Natural killer cell (primary cell): ENCODE results near the gene CCN5. TPM values are rescaled to one million over a fixed set of nuclear protein-coding genes. Genes with fewer than 3 reads are reported as not detected.

Source experiments
- ATAC-seq, 3 donors: fragments of 150-1000 bp in 2 of 3; fragments of 200-7000 bp in 1 of 3; cut with Tn5 transposase; 1 replicate in 1 of 3; 2 replicates in 2 of 3; pipeline ENCODE4 v1.10.0; 2021; ENCODE audit warnings: mild to moderate bottlenecking in 2 of 3, moderate library complexity in 2 of 3
- DNase-seq, 2 donors: peaks; one replicate each; pipeline versions ENCODE4 v3.0.0 to v3.0.0-alpha.2; 2013 to 2021; ENCODE audit warnings: mixed read lengths in 1 of 2
- H3K27ac ChIP-seq: one replicate; pipeline ENCODE4 v1.5.1; 2013; ENCODE audit warnings: mild to moderate bottlenecking, low read length
- H3K27me3 ChIP-seq: one replicate; pipeline ENCODE4 v1.6.1; 2013; ENCODE audit warnings: low read length; ENCODE audit not compliant: control insufficient read depth, insufficient read depth
- H3K36me3 ChIP-seq: one replicate; pipeline ENCODE4 v1.6.1; 2013; ENCODE audit warnings: low read length; ENCODE audit not compliant: control insufficient read depth, insufficient read depth
- H3K4me1 ChIP-seq: one replicate; pipeline ENCODE4 v1.6.1; 2013; ENCODE audit warnings: low read length; ENCODE audit not compliant: control insufficient read depth, insufficient read depth
- H3K4me3 ChIP-seq: one replicate; pipeline ENCODE4 v1.5.1; 2013; ENCODE audit warnings: low read length
- H3K9me3 ChIP-seq: one replicate; pipeline ENCODE4 v1.6.1; 2013; ENCODE audit warnings: low read length; ENCODE audit not compliant: control insufficient read depth, insufficient read depth
- H3K27ac Mint-ChIP-seq, 2 donors: one replicate each; pipeline ENCODE4 v1.8.0; 2022; ENCODE audit warnings: mild to moderate bottlenecking in 2 of 2, mixed read lengths in 2 of 2, moderate library complexity in 1 of 2
- H3K27me3 Mint-ChIP-seq, 2 donors: one replicate each; pipeline ENCODE4 v1.8.0; 2022; ENCODE audit warnings: low read depth in 2 of 2, mixed read lengths in 2 of 2
- H3K36me3 Mint-ChIP-seq: one replicate; pipeline ENCODE4 v1.8.0; 2022; ENCODE audit warnings: mixed read lengths
- H3K4me1 Mint-ChIP-seq, 2 donors: one replicate each; pipeline ENCODE4 v1.8.0; 2022; ENCODE audit warnings: mixed read lengths in 2 of 2
- H3K4me3 Mint-ChIP-seq: one replicate; pipeline ENCODE4 v1.8.0; 2022; ENCODE audit warnings: mild to moderate bottlenecking, moderate library complexity, mixed read lengths
- H3K9me3 Mint-ChIP-seq, 2 donors: one replicate each; pipeline ENCODE4 v1.8.0; 2022; ENCODE audit warnings: mixed read lengths in 2 of 2
- WGBS: methylation state at CpG from one replicate; pipeline ENCODE4 v1.1.7; 2013; ENCODE audit warnings: missing lambda C conversion rate; ENCODE audit not compliant: insufficient coverage; 5-methylcytosine and 5-hydroxymethylcytosine counted together
- intact Hi-C: fragments of 100-400 bp; cut with micrococcal nuclease; formaldehyde crosslinking; loops from one replicate; pipeline ENCODE4 v1.14.2; 2022
- total RNA-seq, 4 donors: library from RNA; stranded (reverse); fragments of 120-200 nt in 1 of 4; gene quantifications; one replicate each; pipeline versions ENCODE4 v1.2.3 to v1.2.4, GENCODE V29; 2013 to 2022
- TF ChIP-seq, protein P1 (sequence below): fragments of 200-600 bp; IDR thresholded peaks from one replicate; pipeline ENCODE4 v1.8.0; 2022; ENCODE audit warnings: antibody characterized with exemption

The CCN5 gene
- total RNA-seq, 3 donors from 2014 or later (not counting 1 experiment from before 2014, with no cell fraction given): not detected

DNA sequence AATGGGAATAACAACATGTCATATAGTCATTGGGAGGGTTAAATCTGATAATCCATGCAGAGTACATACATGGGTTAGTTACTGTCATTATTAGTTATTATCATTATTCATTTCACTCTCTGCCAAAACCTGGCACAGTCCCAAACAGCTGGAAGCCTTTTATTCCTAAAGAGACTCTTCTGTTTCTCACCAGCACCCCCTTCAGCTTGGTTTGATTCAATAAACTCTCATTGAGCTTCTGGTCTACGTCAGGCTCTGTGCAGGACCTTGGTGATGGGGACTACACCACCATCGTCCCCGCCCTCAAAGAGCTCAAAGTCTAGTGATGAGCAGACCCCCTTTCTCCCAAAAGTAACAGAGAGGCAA, 32.8 kb downstream of the CCN5 start:
- peaks cover 17% of the 10 kb centered on the region for H3K27me3 ChIP-seq

DNA sequence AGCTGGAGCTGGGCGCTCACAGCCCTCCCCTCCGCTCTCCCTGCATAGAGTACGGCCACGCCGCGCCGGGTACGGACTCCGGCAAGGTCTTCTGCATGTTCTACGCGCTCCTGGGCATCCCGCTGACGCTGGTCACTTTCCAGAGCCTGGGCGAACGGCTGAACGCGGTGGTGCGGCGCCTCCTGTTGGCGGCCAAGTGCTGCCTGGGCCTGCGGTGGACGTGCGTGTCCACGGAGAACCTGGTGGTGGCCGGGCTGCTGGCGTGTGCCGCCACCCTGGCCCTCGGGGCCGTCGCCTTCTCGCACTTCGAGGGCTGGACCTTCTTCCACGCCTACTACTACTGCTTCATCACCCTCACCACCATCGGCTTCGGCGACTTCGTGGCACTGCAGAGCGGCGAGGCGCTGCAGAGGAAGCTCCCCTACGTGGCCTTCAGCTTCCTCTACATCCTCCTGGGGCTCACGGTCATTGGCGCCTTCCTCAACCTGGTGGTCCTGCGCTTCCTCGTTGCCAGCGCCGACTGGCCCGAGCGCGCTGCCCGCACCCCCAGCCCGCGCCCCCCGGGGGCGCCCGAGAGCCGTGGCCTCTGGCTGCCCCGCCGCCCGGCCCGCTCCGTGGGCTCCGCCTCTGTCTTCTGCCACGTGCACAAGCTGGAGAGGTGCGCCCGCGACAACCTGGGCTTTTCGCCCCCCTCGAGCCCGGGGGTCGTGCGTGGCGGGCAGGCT, 35.1 kb downstream of the CCN5 start:
- ATAC-seq (peak in 1 of 3 donors; percentile 33), DNase-seq (no peak)
- Histone ChIP-seq H3K27me3 (peaks cover 17% of the 10 kb centered on the region), H3K27ac (no peak overlapping the region), H3K4me1 (peaks cover 6% of the 10 kb centered on the region), H3K9me3 (no peaks in the 10 kb centered on the region), H3K4me3 (no peak overlapping the region), H3K36me3 (no peaks in the 10 kb centered on the region)
- 65% methylated on average over 73 of the region's 73 CpGs for WGBS
- Mint-ChIP-seq H3K9me3 (no peaks in the 10 kb centered on the region), H3K27me3 (peaks cover 19 to 48% of the 10 kb centered on the region in 2 donors), H3K4me3 (no peak overlapping the region), H3K4me1 (peaks cover 6 to 13% of the 10 kb centered on the region in 2 donors), H3K27ac (no peak overlapping the region), H3K36me3 (no peaks in the 10 kb centered on the region)
- TF ChIP-seq, protein P1, sequence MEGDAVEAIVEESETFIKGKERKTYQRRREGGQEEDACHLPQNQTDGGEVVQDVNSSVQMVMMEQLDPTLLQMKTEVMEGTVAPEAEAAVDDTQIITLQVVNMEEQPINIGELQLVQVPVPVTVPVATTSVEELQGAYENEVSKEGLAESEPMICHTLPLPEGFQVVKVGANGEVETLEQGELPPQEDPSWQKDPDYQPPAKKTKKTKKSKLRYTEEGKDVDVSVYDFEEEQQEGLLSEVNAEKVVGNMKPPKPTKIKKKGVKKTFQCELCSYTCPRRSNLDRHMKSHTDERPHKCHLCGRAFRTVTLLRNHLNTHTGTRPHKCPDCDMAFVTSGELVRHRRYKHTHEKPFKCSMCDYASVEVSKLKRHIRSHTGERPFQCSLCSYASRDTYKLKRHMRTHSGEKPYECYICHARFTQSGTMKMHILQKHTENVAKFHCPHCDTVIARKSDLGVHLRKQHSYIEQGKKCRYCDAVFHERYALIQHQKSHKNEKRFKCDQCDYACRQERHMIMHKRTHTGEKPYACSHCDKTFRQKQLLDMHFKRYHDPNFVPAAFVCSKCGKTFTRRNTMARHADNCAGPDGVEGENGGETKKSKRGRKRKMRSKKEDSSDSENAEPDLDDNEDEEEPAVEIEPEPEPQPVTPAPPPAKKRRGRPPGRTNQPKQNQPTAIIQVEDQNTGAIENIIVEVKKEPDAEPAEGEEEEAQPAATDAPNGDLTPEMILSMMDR: no peak
- intact Hi-C loops: no loop called here

More for the DNA sequence above, 32.8 kb downstream of the CCN5 start:
- no peaks in the 10 kb centered on the region for H3K9me3 Mint-ChIP-seq
- DNase-seq: no peak
- WGBS: 100% methylated on average over 1 of the region's 3 CpGs
- intact Hi-C loops: loop anchor here (5.0 kb wide), 1 partner anchor 119 kb away; no protein-coding TSS in a partner anchor
- H3K4me3 Mint-ChIP-seq: no peak overlapping the region
- ATAC-seq: no peak
- H3K36me3 Mint-ChIP-seq: no peaks in the 10 kb centered on the region
- H3K27ac Mint-ChIP-seq: no peak overlapping the region
- Histone ChIP-seq H3K27ac (no peak overlapping the region), H3K9me3 (no peaks in the 10 kb centered on the region), H3K4me1 (peaks cover 6% of the 10 kb centered on the region), H3K36me3 (no peaks in the 10 kb centered on the region), H3K4me3 (no peak overlapping the region)
- TF ChIP-seq, protein P1: no peak
- peaks cover 6 to 17% of the 10 kb centered on the region in 2 donors for H3K4me1 Mint-ChIP-seq
- H3K27me3 Mint-ChIP-seq: peaks cover 37 to 70% of the 10 kb centered on the region in 2 donors

DNA sequence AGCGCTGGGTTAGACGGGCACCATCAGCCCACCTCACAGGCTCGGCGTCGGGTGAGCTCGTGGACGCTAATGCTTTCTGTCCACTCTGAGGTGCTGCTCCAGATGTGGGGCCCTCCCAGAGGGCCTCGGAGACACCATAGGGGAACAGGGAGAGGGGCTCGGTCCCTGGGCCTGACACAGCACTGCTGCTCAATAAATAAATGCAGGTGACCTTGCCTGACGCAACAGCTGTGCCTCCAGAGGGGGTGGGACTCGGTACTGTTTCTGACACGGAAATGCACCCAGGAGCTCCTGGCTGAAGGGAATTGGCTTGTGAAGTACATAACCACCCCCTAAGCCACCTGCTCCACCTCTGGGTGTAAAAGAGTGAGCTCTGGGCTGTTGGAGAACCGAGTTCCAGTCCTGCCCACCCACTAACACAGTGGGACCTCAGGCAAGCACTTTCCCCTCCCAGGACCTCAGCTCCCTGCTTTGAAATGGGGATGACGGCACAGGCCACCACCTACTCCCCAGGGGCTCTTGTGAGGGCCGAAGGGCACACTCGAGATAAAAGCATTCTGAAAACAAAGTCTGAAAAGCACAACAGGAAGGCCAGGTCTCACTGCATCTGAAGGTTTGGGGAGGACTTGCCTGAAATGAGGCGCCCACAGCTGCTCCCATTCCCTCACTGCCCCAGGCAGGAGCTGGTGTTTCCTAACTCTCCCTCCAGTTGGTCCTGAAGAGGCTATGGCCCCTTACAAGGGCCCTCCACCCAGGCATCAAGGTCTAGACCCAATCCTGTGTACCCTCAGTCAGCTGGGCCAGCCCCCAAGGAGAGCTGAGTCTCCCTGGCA, 37.1 kb downstream of the CCN5 start:
- WGBS: 86% methylated on average over 16 of the region's 17 CpGs
- DNase-seq: no peak
- no peaks in the 10 kb centered on the region for H3K9me3 ChIP-seq
- intact Hi-C loops: no loop called here
- no peaks in the 10 kb centered on the region for H3K4me1 ChIP-seq
- ATAC-seq: no peak
- peaks cover 3% of the 10 kb centered on the region for H3K27me3 ChIP-seq
- Mint-ChIP-seq H3K4me1 (peaks cover 4% of the 10 kb centered on the region in 2 donors), H3K9me3 (no peaks in the 10 kb centered on the region), H3K36me3 (no peaks in the 10 kb centered on the region), H3K27ac (no peak overlapping the region), H3K27me3 (peaks cover 11 to 35% of the 10 kb centered on the region in 2 donors), H3K4me3 (no peak overlapping the region)
- H3K36me3 ChIP-seq: no peaks in the 10 kb centered on the region
- TF ChIP-seq, protein P1: no peak
- H3K27ac ChIP-seq: no peak overlapping the region
- no peak overlapping the region for H3K4me3 ChIP-seq
